ENCODE results near the gene RNF169. TPM values are rescaled to one million over a fixed set of nuclear protein-coding genes. Genes with fewer than 3 reads are reported as not detected.

RNF169 gene
- total RNA-seq, 1 donor from 2014 or later: 15.5 TPM

DNA sequence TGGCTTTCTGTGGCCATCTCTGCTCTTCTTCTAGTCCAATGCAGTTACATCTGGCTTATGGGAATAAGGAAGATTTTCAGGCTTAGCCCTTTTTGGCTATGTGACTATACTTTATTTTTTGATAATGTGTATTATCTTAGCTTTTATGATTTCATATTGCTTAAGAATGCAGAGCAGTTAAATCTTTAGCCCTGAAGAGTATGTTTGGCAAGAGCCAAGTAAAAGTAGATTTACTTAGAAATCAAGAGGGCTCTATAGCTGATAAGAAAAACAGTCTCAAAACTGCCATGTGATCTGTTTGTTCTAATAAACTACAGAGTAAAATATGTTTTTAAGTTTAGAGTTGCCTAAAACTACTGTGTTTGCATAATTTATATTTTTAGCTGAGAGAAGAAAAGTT, 61.2 kb downstream of the RNF169 start:
- Mint-ChIP-seq H3K9me3 (ENCODE audit: unreplicated experiment) (no peaks in the 10 kb centered on the region), H3K27ac (ENCODE audit: unreplicated experiment) (no peak overlapping the region), H3K36me3 (ENCODE audit: unreplicated experiment) (peaks cover 17% of the 10 kb centered on the region), H3K4me1 (ENCODE audit: unreplicated experiment) (peaks cover 5% of the 10 kb centered on the region), H3K4me3 (ENCODE audit: unreplicated experiment) (no peak overlapping the region), H3K27me3 (ENCODE audit: unreplicated experiment) (no peaks in the 10 kb centered on the region)
- TF ChIP-seq, protein P1, sequence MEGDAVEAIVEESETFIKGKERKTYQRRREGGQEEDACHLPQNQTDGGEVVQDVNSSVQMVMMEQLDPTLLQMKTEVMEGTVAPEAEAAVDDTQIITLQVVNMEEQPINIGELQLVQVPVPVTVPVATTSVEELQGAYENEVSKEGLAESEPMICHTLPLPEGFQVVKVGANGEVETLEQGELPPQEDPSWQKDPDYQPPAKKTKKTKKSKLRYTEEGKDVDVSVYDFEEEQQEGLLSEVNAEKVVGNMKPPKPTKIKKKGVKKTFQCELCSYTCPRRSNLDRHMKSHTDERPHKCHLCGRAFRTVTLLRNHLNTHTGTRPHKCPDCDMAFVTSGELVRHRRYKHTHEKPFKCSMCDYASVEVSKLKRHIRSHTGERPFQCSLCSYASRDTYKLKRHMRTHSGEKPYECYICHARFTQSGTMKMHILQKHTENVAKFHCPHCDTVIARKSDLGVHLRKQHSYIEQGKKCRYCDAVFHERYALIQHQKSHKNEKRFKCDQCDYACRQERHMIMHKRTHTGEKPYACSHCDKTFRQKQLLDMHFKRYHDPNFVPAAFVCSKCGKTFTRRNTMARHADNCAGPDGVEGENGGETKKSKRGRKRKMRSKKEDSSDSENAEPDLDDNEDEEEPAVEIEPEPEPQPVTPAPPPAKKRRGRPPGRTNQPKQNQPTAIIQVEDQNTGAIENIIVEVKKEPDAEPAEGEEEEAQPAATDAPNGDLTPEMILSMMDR (IDR thresholded peaks at IDR 0.05): no peak
- DNase-seq (ENCODE audit: extremely low spot score, unreplicated experiment): no peak

DNA sequence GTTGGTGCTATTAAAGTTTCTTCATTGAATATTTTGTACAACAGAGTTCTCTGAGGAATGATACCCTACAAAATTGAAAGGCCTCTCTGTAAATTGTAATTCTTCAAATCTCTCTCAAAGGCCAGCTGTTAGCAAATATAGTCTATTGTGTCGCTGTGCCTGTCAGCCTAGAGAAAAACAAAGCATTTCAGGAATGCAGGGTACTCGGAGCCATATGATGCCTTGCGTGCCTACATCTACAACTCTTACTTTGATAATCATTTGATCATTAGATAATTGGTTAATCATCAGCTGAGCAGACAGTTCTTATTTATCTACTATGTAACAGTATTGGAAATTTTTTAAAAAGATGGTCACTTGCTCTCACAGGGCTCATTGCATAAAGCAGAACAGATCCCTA, 67.3 kb downstream of the RNF169 start:
- Mint-ChIP-seq H3K9me3 (ENCODE audit: unreplicated experiment) (no peaks in the 10 kb centered on the region), H3K4me3 (ENCODE audit: unreplicated experiment) (no peak overlapping the region), H3K27ac (ENCODE audit: unreplicated experiment) (no peak overlapping the region), H3K4me1 (ENCODE audit: unreplicated experiment) (peaks cover 11% of the 10 kb centered on the region), H3K27me3 (ENCODE audit: unreplicated experiment) (no peaks in the 10 kb centered on the region), H3K36me3 (ENCODE audit: unreplicated experiment) (peaks cover 50% of the 10 kb centered on the region)
- no peak for DNase-seq (ENCODE audit: extremely low spot score, unreplicated experiment)
- TF ChIP-seq, protein P1 (IDR thresholded peaks at IDR 0.05): no peak

DNA sequence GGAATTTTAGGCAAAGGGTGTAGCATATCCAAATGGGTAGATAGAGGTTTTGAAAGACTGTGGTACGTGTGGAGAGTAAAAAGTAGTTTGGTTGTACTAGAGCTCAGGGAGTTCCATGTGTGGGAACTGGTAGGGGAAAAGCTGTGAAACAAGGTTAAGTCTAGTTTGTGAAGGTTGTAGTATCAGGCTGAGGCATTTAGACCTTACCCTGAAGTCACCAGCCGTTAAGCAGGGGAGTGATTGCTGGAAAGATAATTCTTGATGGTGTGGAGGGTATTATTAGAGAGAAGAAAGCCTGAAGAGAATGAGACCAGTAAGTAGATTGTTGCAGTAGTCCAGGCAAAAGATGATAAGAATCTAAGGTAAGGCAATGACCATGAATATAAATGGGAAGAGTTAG, 68.0 kb downstream of the RNF169 start:
- H3K9me3 Mint-ChIP-seq (ENCODE audit: unreplicated experiment): no peaks in the 10 kb centered on the region
- H3K27ac Mint-ChIP-seq (ENCODE audit: unreplicated experiment): no peak overlapping the region
- DNase-seq (ENCODE audit: extremely low spot score, unreplicated experiment): no peak
- TF ChIP-seq, protein P1 (IDR thresholded peaks at IDR 0.05): no peak
- peaks cover 52% of the 10 kb centered on the region for H3K36me3 Mint-ChIP-seq (ENCODE audit: unreplicated experiment)
- H3K4me1 Mint-ChIP-seq (ENCODE audit: unreplicated experiment): peaks cover 12% of the 10 kb centered on the region
- H3K4me3 Mint-ChIP-seq (ENCODE audit: unreplicated experiment): no peak overlapping the region
- H3K27me3 Mint-ChIP-seq (ENCODE audit: unreplicated experiment): no peaks in the 10 kb centered on the region

DNA sequence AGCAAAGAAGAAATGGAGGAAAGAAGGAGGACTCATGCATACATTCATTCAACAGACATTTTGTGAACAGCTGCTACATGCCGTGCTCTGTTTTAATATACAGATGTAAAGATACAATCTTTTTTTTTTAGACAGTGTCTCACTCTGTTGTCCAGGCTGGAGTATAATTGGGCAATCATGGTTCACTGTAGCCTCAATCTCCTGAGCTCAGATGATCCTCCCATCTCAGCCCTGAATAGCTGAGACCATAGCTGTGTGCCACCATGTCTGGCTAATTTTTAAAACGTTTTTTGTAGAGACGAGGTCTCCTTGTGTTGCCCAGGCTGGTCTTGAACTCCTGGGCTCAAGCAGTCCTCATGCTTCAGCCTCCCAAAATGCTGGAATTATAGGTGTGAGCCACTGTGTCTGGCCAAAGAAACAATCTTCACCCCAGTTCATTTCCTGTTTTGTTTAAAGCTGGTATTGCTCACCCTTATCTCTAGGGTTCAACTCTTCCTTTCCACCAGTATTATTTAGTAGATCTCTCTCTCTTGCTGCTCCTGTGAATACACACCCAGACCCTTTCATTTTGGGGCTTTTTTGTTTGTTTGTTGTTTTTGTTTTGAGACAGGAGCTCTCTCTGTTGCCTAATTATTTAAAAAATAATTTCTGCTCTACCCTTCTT, 69.8 kb downstream of the RNF169 start:
- no peaks in the 10 kb centered on the region for H3K27me3 Mint-ChIP-seq (ENCODE audit: unreplicated experiment)
- peaks cover 50% of the 10 kb centered on the region for H3K36me3 Mint-ChIP-seq (ENCODE audit: unreplicated experiment)
- H3K4me3 Mint-ChIP-seq (ENCODE audit: unreplicated experiment): no peak overlapping the region
- no peak for DNase-seq (ENCODE audit: extremely low spot score, unreplicated experiment)
- no peak overlapping the region for H3K27ac Mint-ChIP-seq (ENCODE audit: unreplicated experiment)
- no peaks in the 10 kb centered on the region for H3K9me3 Mint-ChIP-seq (ENCODE audit: unreplicated experiment)
- H3K4me1 Mint-ChIP-seq (ENCODE audit: unreplicated experiment): peaks cover 17% of the 10 kb centered on the region
- TF ChIP-seq, protein P1 (IDR thresholded peaks at IDR 0.05): no peak

DNA sequence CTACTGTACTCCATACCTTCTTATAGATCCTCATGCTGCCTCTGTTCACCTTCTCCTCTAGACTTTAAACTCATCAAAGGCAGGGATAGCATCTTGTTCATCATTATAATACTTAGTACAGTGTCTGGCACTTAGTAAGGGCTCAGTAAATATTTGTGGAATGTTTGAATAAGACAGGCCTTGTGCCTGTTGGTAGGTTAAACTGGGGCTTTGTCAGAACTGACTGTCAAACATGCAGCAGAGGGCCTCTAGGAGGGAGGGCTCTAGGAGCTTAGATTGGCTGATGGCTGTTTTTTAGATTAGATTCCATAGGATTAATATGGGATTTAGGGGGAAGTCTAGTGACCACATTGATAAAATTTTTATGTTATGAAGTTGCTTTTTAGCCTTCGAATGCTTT, 70.8 kb downstream of the RNF169 start:
- Mint-ChIP-seq H3K4me1 (ENCODE audit: unreplicated experiment) (peaks cover 17% of the 10 kb centered on the region), H3K4me3 (ENCODE audit: unreplicated experiment) (no peak overlapping the region), H3K27ac (ENCODE audit: unreplicated experiment) (no peak overlapping the region), H3K9me3 (ENCODE audit: unreplicated experiment) (peaks cover 10% of the 10 kb centered on the region), H3K27me3 (ENCODE audit: unreplicated experiment) (no peaks in the 10 kb centered on the region), H3K36me3 (ENCODE audit: unreplicated experiment) (peaks cover 60% of the 10 kb centered on the region)
- TF ChIP-seq, protein P1 (IDR thresholded peaks at IDR 0.05): no peak
- no peak for DNase-seq (ENCODE audit: extremely low spot score, unreplicated experiment)

Measured in osteocyte (in vitro differentiated cells).